Measurements from ENCODE around the gene GRM8.

DNA sequence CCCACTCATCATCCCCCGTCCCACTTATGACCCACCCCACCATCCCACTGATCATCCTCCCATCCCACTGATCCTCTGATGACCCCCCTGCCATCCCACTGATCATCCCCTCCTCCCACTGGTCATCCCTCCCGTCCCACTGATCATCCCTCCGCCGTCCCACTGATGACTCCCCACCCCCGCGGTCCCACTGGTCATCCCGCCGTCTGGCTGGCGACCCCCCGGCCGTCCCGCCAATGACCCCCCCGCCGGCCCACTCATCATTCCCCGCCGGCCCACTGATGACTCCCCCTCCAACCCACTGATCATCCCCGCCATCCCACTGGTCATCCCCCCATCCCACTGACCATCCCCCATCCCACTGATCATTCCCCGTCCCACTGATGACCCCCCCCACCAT is 161.1 kb downstream of the GRM8 start:
- TF ChIP-seq GABPA (IDR thresholded peaks at IDR 0.05 in 1 of 2, conservative IDR thresholded peaks at IDR 0.05 in 1 of 2), result no peak
- no peak for TF ChIP-seq SP1 (IDR thresholded peaks at IDR 0.05)
- no peak for TF ChIP-seq CTCF (IDR thresholded peaks at IDR 0.05; ENCODE audit: low read depth, low read length, missing input control)
- TF ChIP-seq RXRA (IDR thresholded peaks at IDR 0.05), result no peak
- TF ChIP-seq TAF1 (conservative IDR thresholded peaks at IDR 0.05), result no peak
- no peak for TF ChIP-seq YY1 (IDR thresholded peaks at IDR 0.05)
- no peak for TF ChIP-seq JUND (IDR thresholded peaks at IDR 0.05)
- TF ChIP-seq RAD21 (IDR thresholded peaks at IDR 0.05), result no peak
- TF ChIP-seq EGR1 (IDR thresholded peaks at IDR 0.05; ENCODE audit: low read depth in 2 of 2), result no peak
- TF ChIP-seq, protein P1, sequence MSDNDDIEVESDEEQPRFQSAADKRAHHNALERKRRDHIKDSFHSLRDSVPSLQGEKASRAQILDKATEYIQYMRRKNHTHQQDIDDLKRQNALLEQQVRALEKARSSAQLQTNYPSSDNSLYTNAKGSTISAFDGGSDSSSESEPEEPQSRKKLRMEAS (IDR thresholded peaks at IDR 0.05), result no peak
